IPS-18c (cell line): ENCODE results near the gene THADA.

Source experiments
- H3K4me3 ChIP-seq: 2 replicates; pipeline ENCODE4 v1.7.0; 2013; ENCODE audit warnings: low read depth, mild to moderate bottlenecking, low read length, moderate library complexity; ENCODE audit not compliant: insufficient read depth
- H3K9me3 ChIP-seq: one replicate; pipeline ENCODE4 v1.6.1; 2013; ENCODE audit warnings: mild to moderate bottlenecking, low read length, moderate library complexity; ENCODE audit not compliant: control insufficient read depth, insufficient read depth

The THADA gene

DNA sequence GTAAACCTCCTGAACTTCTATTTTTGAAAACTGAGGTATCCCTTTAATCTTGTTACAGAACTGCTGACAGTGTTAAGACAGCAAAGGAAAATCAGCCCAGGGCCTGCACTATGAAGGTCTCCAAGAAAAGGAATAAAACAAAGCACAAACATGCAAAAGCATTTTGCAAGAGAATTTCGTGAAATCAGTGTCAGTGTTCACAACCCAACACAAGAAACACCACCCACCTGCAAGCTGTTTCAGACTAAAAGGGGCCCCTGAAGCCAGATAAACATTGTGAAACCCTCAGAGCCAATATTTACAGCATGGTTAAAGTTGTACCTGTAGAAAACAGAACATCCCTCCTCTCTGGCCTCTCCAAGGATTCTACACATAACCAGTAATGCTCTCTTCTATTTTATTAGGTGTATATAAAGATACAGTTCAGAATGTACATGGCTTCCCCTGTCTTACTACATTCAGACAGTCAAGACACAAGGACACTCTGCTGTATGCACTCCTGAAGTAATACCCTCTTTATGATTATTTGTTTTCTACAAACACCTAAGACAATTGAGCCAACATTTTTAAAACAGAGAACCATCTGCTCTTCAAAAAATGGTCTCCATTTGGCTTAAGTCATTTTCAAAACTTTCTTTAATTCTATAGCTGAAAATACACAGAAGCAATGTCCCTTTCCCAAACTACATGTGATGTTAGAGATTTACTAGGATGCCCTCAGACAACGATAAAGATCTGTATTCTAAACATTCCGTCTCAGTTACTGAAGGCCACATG, 219.9 kb downstream of the THADA start:
- H3K9me3 ChIP-seq: no peaks in the 10 kb centered on the region
- no peak overlapping the region for H3K4me3 ChIP-seq

DNA sequence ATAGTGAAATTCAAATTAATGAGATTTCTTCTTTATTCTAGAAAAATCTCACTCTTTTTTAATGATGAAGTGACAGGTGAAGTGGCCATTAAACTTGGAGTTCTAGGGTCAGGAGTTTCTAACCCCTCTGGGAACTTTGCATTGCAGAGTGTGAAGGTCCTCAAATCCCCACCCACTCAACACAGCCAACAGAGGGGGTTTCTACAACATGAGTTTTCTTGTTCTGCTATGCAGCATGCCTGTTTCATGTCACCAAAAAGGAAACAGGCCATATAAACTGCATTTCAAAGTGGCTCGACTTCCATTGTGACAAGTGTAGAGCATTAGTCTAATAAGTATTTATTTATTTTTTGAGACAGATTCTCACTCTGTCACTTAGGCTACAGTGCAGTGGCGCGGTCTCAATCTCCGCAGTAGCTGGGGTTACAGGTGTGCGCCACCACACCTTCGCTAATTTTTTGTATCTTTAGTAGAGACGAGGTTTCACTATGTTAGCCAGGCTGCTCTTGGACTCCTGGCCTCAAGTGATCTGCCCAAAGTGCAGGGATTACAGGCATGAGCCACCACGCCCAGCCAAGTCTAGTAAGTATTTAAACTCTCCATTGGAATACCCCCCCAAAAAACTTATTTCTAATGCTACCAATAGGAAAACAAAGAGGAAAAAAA, 223.3 kb downstream of the THADA start:
- H3K4me3 ChIP-seq: no peak overlapping the region
- no peaks in the 10 kb centered on the region for H3K9me3 ChIP-seq

DNA sequence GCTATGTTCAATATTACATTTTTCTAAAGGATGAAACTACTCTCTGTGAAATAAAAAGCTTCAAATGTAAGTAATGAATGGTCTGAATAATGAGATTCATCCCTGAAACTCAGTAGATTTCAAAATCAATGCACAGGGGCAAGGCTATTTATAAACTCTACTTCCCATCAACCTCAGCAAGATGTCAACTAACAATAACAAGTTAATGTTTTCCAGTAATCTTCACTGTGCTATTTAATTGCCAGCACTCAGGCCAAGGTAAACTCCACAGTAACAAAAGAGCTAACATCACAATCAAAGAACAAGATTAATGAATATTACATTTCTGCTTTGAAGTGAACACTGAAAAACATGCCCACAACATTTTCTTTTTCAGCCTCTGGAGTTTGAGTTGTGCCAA, 225.1 kb downstream of the THADA start:
- H3K4me3 ChIP-seq: no peak overlapping the region
- H3K9me3 ChIP-seq: no peaks in the 10 kb centered on the region

DNA sequence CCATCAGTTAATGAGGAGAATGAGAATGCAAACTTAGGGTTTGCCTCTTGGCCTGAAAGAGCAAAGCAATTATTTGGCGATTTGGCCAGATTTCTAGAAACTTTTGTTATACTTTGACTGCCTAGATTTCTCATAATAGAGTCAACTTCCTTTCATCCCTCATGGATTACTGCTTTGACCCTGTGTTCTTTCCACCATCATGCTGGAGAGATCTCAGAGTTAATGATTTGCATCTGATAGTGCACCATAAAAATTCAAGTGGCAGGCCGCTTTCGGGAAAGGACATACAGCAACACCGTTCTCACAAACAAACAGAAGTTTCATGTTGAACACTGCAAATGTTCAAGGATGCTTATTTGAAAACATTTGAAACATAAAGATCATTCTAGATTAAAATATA, 225.7 kb downstream of the THADA start:
- Histone ChIP-seq H3K4me3 (no peak overlapping the region), H3K9me3 (no peaks in the 10 kb centered on the region)

DNA sequence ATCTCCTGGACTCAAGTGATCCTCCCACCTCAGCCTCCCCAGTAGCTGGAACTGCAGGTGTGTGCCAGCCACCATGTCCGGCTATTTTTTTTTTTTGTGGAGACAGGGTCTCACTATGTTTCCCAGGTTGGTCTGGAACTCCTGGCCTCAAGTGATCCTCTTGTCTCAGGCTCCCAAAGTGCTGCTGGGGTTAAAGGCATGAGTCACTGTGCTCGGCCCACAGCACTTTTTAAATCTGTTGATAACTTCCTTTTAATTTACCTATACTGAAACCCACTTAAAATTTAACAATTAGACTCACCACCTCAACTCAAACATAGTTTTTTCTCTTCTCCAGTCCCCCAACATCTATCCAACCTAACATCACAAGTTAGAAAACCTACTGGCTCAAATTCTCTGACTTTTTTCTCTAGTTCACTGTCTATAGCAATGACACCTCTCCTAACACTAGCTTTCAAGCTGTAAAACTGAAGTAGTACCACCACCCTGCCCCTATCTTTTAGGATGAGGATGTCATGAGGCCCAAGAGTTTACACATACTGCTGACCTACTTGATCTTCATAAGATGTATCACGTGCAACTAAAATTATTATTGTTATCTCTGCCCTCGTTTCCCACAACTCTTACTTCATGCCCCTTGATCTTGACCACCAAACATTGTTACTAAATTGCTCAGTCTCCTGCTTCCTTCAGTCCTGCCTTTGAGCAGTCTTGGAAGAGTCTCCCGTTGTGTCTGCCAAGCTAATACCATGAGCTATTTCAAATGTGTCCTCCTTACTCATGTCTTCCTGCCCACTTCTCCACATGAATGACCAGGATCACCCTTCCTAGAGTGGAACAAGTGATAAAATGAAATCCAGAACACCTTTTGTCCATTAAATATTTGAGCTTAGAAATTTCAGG, 227.1 kb downstream of the THADA start:
- H3K9me3 ChIP-seq: no peaks in the 10 kb centered on the region

DNA sequence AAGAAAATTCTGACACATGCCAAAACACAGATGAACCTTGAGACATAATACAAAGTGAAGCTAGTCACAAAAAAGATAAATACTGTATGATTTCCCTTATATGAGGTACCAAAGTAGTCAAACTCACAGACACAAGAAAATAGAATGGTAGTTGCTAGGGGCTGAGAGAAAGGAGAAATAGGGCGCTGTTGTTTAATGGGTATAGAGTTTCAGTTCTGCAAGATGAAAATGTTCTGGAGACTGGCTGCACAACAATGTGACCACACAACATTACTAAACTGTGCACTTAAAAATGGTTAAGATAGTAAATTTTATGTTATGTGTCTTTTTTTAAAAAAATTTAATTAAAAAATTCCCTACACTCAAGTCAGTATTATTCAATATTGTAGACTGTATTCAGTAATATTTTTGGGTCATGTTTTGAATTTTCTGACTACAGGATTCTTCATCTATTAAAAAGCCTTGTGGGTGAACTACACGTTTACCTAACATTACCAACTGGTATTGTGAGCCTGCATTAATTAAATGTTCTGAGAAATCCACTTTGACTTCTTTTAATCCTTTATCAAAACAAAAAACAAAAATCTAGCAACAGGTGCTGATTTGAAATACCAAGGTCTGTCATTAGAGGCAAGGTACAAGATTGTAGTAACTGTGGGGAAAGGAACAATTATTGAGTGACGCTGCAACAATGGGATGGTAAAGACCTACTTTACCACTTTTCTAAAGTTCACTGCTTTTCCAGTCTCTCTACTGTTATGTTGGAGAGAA, 228.6 kb downstream of the THADA start:
- Histone ChIP-seq H3K9me3 (no peaks in the 10 kb centered on the region), H3K4me3 (no peak overlapping the region)

More for the DNA sequence above, 227.1 kb downstream of the THADA start:
- no peak overlapping the region for H3K4me3 ChIP-seq

DNA sequence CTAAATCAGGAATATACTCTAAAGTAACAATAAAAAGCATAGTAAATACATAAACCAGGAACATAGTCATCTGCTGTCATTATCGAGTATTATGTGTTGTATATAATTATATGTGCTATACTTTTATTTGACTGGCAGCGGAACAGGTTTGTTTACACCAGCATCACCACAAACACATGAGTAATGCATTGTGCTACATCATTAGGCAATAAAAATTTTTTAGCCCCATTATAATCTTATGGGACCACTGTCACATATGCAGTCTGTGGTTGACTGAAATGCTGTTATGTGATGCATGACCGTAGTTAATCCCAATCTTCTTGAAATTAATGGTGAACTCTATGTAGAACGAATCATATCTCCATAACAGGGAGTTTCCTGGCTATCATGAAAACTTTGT, 232.7 kb downstream of the THADA start:
- H3K9me3 ChIP-seq: no peaks in the 10 kb centered on the region
- no peak overlapping the region for H3K4me3 ChIP-seq

DNA sequence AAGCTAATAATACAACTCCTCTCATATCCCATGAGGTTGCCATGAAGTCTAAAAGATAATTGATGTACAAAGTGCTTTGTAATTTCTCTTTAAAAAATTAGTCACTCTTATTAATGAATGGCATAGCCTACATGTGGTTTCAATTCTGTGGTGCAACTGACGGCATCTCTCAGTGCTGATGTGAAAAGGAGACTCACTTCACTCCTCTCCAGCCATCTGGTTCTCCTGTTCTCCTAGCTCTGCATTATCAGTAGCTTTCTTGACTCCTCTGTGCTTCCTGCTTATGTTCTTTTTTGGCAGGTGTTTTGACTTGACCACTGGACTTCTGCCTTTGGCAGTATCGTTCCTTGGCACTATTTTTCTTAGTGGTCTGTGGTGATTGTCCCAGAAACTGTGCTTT, 234.6 kb downstream of the THADA start:
- Histone ChIP-seq H3K9me3 (no peaks in the 10 kb centered on the region), H3K4me3 (no peak overlapping the region)

DNA sequence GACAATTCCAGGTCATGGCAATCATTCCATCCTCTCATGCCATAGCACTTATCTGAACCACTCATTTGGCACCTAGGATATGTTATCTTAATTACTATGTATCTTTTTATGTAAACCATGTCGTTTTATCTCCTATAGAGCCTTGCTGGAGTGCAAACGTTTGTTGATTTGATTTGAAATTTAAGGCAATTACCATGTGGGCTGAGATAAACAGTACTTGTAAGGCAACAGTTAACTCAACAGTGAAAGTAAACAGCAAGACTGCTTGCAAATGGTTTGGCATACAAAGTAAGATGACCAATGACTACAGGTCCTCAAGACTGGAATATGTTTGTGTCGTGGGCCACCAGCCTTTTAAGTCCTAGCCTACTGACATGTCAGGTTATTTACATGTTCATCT, 235.7 kb downstream of the THADA start:
- Histone ChIP-seq H3K9me3 (no peaks in the 10 kb centered on the region), H3K4me3 (no peak overlapping the region)

DNA sequence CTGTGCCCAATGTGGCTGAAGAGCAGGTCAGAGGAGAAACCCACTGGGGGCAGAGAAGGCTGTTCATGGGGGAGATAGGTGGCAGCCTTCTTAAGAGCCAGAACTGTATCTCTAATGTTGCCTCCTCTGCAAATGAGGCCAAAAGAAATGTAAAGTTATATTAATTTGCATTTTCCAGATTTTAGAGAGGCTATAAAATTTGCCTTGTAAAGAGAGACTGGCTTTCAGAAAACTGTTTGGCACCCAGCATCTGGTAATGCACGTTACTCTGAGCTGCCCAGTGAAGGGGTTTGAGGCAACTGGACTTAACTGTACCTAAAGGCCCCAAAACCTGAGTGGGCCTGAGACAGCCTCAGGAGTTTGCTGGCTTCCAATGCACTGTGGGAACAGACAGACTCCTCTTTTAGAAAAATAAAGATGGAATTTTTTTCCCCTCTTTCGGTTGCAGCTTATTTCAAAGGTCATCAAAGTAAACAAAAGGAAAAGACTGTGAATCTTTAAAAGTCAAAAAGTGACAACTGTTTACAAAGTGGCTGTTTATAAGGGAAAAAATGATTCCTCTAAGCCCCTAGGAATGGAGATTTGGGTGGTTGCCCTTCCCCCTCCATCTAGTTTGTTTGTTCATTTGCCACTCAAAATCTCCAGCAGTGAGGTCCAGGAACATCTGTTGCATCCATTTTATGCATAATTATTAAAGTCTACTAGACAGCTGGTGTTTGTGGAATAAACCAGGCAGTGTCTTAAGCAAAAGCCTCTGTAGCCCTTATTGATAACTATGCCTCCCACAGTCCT, 237.2 kb downstream of the THADA start:
- no peaks in the 10 kb centered on the region for H3K9me3 ChIP-seq
- no peak overlapping the region for H3K4me3 ChIP-seq

DNA sequence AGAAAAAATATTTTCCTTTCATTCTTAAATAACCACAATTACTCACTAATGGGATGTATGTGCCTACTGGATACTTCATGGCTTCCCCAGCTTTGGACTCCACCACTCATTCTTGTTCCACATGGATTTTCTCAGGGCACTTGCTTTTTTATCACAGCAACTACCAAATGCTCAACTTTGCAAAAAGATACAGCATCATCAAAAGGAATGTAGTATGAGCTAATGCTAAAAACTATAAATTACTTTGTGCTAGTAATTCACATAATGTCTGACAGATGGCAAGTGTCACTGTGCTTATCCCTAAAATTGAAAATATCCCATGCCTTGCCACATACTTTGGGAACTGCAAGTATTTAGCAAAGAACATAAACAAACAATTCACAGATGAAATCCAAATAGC, 239.1 kb downstream of the THADA start:
- Histone ChIP-seq H3K4me3 (no peak overlapping the region), H3K9me3 (no peaks in the 10 kb centered on the region)

DNA sequence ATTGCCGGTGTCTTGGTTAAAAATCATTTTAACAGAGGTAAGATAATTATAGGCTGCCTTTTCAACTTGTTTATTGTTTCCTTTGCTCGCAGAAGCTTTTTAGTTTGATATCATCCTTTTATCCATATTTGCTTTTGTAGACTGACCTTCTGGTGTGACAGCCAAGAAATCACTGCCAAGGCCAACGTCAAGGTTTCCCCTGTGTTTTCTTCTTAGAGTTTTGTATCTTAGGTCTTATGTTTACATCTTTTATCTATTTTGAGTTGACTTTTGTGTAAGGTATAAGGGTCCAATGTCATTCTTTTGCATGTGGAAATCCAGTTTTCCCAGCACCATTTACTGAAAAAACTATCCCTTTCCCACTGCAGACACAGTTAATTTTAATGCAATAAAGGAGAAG, 240.4 kb downstream of the THADA start:
- no peaks in the 10 kb centered on the region for H3K9me3 ChIP-seq
- no peak overlapping the region for H3K4me3 ChIP-seq

DNA sequence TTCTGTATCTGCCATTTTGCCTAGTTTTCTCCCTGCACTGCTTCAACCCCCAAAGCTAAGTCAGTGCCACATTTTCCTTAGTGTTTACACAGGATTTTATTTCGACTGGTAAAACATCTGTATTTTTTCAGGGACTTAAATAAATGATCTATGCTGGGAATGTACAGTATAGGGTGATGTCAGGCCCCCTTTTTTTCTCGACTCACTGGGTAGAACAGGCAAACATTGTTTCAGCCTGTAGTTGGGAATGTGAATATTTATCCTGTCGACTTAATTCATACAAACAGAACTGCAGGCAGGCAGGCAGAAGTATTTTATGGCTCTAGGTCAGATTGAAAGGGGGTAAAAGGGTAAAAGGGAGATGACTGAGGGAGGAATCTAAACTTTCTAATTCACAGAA, 245.9 kb downstream of the THADA start:
- Histone ChIP-seq H3K9me3 (no peaks in the 10 kb centered on the region), H3K4me3 (no peak overlapping the region)

DNA sequence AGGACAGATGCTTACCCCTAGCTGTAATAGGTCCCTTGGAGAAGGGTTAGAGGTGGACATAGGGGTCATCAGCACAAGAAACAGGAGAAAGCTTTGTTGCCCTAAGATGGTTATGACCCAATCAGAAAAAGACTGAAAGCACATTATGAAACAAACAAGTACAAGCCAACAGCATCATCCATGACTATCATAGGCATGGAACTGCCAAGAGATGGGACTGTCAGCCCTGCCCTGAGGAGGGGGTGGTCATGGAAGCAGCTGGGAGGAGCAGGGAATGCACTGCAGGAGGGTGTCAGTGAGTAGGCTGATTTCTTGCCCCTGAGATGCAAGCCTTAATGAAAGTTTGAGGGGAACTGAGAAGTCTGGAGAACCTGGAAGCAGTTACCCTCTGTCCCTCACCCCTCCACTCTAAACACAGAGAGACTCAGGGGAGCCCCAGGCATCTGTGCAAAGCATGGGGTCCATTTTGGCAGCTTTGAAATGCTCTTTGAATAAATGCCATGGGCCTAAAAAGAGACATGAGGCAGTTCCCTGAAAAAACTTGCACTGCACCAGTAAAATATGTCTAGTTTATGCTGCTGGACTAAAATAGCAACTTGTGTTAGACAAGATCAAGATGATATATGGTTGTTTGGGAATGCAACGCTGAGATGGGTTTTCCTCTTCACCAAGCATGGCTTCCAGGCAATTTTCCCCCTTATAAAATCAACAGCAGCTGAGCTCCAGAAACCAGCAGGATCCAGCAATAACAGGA, 246.8 kb downstream of the THADA start:
- Histone ChIP-seq H3K9me3 (no peaks in the 10 kb centered on the region), H3K4me3 (no peak overlapping the region)

DNA sequence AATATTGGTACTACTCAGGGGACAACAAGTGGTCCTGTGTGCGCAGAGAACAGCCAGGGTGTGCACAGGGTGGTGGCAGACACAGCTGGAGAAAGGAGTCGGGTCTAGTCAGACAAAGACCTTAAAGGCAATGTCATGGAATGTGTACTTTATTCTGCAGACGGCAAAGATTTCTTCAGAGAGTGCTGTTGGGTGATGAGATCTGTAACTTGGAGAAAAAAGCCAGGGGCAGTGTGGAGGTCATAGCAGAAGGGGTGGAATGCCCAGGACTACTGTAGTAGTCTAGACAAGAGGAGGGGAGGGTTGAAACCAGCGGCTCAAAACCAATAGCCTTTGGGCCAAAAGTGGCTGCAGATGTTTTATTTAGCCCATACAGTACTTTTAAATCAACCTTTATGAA, 248.1 kb downstream of the THADA start:
- no peak overlapping the region for H3K4me3 ChIP-seq
- H3K9me3 ChIP-seq: no peaks in the 10 kb centered on the region
